A204.1 (cell line): ENCODE data around the gene AFAP1L1.

Experiments used
- FAIRE-seq: peaks from 2 replicates; lab custom pipeline; 2012; peaks lifted over from hg19 to GRCh38; lab: Jason Lieb, UNC

AFAP1L1 gene

DNA sequence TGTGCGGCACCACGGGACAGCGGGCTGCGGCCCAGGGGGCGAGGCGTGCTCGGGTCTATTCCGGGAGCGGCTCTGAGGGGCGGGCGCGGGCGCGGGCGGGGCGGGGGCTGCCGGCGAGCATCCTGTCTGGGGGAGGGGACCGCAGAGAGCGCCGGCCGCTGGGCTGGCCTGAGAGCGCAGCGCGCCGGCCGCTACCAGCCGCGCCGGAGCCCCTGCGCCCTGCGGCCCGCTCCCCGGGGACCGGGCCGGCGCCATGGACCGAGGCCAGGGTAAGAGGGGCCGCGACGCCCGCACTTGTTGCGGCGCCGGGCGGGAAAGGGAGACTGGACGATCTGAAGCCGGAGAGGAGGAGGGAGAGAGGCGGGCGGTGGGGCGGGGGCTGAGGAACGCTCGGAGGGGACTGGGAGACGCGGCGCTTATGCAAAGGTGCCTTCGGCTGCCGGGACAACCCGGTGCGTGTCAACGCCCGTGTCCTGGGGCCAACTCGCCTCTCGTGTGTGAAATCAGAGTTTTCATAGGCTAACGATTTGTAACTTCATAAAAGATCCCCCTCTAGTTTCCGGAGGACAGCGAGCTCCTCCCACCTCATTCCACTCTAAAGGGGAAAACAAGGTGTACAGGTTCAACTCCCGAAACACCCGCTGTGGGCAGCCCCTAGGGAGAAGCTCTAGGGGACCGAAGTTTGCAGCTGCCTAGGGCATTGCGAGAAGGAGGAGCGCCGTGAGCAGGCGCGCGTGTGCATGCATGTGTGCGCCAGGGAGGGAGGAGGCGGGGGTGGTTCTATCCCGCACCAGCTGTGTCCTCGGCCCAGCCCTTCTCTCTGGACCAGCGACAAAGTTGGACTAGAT lies at the start of gene AFAP1L1:
Gene AFAP1L1, plus strand, starts transcription at position 144 of the 848 bp plus-strand sequence. Its CDS starts 110 bp downstream, at position 254.
- no peak for FAIRE-seq

DNA sequence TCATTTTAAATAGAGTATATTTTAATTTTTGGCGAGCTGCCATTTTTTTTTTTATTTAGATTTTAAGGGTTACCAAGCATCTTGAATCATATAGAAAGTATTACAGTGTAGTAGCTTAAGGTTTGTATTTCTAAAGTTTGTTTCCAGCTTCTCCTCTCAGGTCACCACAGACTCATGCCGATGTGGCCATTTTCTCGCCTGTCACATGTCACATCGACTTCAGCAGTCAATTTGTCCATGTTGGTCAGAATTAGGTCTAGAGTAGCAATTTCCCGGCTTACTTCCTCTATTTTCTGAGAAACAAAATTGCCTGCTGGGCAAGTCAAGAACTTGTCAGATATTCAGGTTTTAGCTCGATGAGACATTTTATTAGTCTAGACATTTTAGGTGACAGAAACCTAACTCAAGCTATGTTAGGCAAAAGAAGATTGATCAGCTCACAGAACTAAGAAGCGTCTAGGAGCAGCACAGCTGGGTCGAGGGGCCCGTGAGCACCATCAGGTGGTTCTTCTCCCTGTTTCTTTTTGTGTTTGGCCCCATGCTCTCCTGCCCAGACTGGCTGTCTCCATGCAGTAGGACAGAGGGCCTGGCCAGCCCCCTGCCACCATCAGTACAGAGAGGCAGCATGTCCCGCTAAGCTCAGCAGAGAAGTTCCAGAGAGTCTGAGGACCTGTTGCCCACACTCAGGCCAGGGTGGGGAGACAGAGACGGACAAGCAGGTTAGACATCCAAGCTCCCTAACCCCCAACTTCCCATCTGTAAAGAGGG lies 48.4 kb upstream of the AFAP1L1 start:
- no peak for FAIRE-seq

DNA sequence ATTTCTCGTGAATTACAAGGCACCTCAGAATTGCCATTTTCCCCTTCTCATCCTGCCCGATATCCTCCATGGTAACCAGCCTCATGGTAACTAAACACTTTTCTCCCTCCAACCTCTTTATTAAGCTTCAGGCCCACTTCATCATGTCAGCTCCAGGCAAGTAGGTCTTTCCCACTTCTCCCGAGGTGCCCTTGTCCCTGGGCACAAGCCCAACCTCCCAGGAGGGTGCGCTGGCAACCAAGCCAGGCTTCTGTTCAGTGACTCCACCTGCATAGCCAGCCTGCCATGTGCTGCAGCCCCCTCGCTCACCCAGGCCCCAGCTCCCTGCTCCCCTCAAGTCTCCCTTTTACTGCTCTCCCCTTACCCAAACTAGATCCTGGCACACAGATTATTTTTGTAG lies 47.4 kb upstream of the AFAP1L1 start:
- FAIRE-seq, result no peak

DNA sequence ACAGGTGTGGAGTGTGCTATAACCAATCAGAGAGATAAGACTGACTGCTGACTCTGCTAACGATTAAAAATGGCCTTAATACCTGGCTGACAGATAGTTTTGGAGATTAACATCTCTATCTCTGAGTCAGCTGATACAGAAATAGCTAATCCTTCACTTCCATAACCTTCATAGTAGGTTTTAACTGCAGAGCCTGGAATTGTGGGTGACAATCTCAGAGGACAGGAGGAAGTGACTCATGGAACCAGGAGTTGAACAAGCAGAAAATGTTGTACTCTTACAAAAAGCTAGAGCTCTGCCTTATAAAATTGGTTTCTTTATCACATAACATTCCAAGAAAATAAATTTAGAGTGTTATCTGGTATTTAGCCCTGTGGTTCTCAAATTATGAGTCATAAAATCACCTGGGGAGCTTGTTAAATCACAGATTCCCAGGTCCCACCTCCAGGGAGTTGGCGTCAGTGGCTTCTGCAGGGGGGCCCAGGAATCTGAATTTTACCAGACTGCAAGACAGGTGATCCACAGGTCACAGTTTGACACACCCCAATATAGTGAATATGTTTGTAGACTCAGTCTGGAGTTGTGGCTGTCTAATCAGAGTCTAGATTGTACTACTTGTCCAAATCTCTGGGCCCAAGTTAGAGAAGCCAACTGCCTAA lies 44.4 kb upstream of the AFAP1L1 start:
- FAIRE-seq, result no peak

DNA sequence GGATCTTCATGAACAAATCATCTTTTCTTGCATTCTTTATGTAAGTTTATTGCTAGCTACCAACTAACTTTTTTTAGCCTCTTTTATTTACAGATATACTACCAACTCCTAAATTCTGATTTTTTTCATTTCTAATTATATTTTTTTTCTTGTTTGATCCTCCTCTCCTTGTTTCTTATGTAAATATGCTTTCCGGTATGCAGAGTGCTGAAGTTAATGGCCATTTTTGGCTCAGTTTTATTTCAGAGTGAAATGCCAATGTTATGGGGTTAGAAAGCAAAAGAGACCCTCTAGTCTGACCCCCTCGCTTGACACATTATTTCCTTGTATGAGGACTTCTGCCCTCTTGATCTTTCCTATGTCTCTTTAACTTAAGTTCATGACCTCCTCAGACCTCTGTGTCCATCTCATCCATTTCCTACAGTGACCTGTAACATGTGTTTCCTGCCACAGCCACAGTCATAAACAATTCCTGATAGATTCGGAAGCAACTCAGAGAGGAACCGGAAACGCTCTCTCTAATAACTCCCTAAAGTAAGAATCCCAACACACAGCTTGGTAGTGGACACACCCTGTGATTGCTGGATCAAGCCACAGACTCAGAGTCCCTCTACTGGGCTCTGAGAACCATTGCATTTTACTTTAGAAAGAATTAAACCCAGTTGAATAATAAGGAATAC lies 42.9 kb upstream of the AFAP1L1 start:
- no peak for FAIRE-seq

DNA sequence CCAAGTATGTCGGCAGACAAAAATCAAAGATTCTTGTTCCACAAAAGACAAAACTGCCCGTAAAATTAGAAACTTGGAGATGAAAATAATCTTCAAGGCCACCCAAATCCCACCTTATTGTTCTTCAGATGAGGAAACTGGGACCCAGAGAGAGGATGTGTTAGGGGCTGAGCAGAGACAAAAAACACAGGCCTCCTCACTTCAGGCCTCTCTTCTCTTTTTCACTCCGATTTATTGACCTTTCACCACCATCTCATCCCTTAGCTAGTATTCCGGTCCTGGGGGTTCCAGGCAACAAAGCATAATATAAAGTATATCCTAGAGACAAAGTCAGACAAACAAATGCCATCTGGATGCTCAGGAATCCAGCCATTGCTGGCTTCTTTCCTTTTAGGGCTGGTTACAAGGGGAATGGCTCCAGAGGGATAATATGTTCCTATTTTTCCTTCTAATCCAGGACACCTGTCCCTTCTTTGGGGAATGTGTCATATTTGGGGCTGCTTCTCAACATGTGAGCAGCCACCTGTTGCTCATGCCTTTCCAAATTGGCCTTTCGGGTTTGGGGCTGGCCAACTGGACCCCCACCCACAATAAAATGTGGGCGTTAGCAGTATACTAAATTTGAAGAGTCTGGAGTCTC lies 42.2 kb upstream of the AFAP1L1 start:
- FAIRE-seq, result no peak

DNA sequence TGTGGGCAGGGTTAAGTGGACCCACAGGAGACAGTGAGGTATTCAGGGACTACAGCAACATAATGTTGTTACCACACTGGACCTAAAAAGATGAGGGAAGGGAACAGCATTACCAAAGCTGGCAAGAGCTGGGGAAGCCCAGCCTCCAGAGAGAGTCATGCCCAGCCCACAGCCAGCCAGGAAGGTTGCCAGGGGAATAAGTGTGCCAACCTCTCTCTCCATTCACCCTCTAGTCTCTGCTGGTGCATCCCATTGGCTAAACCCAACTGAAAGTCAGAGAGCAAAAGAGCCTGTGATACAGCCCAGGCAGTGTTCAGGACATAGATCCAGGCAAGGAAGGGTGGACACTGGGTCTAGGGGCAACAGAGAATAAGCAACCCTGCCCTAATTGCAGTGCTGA lies 35.8 kb upstream of the AFAP1L1 start:
- no peak for FAIRE-seq

DNA sequence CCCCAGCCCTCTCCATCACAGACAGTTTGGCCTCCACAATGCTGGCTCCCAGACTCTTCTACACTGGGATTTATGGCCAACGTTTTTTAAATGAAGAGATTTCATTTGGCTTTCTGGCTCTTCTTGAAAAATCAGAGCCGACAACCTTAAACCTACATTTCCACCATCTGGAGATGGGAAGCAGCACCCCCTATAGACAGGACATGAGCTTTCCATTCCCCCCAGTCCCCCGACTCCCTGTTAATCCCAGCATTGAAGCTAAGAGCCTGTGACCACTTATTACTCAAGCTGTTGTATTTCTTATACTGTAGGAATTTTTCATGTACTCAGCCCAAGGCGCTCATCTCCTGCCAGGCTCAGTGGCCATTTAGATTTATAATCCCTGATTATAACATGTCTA lies 34.0 kb upstream of the AFAP1L1 start:
- FAIRE-seq, result no peak

DNA sequence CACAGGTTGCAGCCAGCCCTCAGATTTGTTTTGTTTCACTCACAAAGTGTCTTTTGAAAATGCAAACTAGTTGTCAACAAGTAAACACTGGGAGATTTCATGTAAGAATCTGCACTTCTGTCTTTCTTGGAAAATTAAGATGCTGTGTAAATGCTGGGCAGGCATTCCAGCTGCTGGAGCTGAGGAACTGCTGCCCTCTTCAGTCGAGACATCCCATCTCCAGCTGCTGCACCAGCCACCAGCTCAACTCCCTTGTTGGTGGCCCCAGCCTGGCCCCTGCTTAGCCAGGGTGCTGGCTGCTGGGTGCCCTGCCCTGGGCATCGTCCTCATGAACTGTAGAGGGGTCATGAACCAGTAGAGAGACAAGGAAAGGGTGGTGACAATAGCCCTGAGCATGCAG lies 33.1 kb upstream of the AFAP1L1 start:
- no peak for FAIRE-seq

DNA sequence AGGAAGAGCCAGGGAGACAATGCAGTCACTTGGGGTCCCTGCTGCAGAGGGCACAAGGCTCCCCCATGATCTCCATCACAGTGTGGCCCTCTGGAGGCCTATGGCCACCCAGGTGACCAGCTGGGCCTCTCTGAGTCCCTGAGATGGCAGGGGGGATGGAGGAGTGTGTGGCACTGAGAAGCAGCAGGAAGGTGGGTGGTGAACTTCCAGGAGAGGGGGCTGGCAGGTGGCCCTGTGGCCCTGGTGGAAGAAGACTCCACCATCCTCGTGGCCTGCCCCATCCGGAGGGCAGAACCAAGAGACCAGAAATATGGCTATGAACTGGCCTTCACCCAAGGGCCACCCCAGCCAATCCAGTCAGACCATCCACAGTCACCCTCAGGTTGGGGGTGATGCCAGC lies 31.7 kb upstream of the AFAP1L1 start:
- no peak for FAIRE-seq

DNA sequence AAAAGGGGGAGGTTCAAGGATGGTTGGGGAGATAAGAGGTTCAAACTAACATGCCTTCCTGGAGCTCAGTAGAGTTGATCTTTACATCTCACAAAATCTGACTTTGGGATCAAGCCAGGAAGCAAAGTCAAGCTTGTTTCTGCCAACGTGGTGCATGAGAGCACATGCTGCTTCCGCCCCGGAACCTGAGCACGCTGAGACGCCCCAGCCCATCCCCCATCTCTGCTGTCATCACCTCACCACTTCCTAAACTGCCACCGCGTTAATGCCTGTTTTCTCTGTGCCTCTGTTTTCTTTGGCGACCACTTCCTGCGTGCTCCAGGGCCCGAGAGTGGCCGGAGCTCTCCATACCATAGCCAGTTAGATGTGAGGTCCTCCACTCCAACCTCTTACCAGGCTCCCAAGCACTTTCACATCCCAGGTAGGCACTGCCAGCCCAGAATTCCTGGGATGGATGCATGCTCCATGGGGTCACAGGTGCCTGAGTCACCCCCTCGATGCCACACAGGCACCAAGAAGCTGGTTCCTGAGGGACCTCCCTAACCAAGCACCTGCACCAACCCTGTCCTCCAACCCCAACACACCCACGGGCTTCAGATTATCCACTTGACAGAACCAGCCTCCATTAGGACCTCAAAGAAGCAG lies 31.2 kb upstream of the AFAP1L1 start:
- FAIRE-seq, result no peak

DNA sequence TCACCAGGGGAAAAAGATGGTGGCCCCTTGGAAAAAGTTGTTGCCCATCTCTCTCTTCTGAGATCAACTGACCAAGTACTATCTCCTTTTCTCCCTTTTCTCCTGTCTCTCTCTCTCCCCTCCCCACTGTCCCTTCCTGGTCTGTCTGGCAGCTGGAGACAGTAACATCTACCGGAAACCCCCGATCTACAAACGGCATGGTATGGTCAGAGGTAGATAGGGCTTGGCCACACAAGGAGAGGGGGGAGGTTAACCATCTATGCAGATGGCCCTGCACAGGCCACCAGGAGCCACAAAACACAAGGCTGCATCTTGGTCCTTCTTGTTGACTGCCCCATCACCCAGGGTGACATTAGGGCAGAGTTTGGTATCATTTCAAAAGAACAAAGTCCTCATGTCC lies 29.3 kb upstream of the AFAP1L1 start:
- no peak for FAIRE-seq

DNA sequence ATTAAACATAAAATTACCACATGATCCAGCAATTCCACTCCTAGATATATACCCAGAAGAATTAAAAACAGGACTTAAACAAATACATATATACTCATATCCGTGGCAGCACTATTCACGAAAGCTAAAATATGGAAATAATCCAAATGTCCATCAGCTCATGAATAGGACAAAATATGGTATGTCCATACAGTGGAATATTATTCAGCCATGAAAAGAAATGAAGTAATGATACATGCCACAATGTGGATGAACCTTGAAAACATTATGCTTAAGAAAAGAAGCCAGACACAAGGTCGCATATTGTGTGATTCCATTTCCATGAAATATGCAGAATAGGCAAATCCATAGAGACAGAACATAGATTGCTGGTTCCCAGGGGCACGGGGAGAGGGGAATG lies 24.8 kb upstream of the AFAP1L1 start:
- FAIRE-seq, result no peak

DNA sequence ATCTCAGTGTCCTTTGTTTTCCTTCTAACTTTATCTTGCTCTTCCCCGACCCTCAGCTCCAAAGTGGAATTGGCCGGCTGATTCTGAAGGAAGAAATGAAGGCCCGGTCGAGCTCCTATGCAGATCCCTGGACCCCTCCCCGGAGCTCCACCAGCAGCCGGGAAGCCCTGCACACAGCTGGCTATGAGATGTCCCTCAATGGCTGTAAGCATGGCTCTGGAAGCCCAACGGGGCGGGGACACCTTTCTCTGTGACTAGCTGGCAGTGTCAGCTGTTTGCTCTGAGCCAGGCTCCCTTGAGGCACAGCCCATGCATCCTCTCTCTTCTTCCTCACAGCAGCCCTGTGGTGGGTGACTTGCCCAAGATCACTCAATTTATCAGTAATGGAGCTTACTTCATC lies 23.9 kb upstream of the AFAP1L1 start:
- FAIRE-seq, result no peak

DNA sequence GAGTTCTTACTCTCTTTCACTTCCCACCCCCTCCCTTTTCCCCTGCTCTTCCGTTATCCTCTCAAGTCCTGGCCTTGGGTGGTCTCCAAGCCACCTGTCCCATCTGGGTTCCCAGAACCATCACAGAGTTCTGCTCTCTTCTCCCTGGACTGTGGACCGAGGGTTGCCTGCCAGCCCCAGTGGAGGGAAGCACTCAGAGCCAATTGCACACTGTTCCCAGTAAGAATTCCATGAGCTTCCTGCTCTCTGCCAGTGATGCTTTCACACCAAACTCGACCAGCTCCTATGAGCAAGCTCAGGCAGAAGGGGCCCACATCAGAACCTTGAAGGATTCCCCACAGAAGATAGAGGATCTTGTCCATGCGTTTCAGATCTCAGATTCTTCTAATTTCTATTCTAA lies 20.1 kb upstream of the AFAP1L1 start:
- no peak for FAIRE-seq

DNA sequence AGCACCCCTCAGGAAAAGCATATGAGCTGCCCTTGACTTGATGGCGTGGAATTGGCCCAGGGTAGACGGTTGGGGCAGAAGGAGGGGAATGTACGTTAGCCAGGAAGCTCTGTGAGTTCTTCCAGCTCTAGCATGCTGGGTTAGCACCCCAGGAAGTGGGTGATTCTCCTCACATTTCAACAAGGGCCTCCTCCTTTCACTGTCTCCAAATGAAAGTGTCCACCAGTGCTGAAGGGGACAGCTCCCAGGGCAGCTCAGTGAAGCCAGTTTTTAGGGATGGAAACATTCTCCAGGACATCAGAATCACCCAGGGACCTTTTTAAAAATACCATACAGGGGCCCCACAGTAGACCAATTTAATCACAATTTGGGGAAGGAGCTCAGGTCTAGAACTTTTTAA lies 17.2 kb upstream of the AFAP1L1 start:
- FAIRE-seq, result no peak

DNA sequence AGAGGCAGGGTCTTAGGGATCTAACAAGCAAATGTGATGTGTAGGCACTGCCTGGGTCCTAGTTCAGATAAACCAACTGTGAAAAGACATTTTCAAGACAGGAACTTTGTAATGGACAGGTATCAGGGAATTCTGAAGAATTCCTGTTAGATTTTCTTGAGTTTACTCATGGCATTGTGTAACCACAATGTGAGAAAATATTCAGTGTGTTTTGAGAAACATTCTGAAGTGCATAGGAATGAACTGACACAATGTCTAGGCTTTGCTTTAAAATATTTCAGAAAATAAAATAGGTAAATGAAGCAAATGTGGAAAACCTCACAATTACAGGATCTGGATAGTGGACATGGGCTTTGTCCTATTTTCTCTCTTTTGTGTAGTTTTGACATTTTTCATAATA lies 15.2 kb upstream of the AFAP1L1 start:
- no peak for FAIRE-seq

DNA sequence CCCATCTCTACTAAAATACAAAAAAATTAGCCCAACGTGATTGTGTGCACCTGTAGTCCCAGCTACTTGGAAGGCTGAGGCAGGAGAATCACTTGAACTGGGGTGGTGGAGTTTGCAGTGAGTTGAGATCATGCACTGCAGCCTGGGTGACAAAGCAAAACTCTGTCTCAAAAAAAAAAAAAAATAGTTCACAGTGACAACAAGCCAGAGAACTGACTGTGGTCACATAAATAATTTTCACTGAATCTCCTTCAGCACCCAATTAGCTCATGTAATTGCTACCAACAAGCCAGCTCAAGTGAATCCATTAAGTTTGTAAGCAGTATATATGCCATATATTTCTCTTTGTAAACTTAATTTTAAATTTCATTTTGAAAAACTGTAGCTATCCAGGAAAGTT lies 14.5 kb upstream of the AFAP1L1 start:
- no peak for FAIRE-seq

DNA sequence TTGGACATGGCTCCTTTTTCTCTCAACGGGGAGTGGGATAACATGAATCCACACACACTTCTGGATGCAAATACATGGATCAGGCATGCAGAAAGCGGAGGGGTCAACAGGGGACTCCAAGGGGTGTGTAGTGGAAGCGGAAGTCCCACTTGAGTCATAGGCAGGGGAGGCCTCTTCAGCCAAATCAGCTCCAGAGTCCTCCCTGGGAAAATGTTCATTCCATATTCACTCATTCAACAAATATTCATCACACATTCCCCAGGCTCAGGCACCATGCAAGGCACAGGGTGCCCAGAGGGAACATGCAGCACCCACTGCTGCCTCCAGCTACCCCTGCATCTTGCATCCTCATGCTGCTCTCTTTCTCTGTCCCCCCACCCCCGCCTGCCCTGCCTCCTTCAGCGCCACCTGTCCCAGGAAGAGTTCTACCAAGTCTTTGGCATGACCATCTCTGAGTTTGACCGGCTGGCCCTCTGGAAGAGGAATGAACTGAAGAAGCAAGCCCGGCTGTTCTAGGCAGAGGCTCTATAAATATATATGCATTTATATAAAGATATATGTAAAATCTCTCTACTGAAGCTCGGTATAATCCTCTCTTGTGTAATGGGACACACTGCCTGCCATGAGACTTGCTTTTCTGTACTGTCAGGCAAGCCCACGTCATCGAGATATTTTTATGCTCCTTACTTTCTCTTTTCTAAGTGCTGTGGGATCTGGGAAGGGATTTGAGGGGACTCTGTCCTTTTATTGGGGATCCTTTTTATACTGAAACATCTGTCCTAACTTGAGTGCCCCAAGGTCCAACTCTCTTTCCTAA lies 13.6 kb upstream of the AFAP1L1 start:
- no peak for FAIRE-seq

DNA sequence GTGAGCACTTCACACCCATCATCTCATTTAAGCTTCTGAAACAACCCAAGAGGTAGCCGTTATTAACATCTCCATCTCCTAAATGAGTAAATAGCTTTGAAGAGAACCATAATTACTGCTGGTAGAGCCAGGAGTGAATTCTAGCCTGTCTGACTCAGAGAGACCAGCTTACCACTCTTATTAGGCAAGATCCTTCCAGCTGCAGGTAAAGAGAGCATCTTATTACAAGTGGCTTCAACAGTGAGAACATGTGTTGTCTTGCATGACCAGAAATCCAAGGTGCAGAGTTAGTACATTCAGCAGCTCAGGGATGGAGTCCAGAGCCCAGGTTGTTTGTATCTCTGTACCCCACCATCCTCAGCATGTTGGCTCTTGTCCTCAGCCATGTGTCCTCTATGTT lies 10.9 kb upstream of the AFAP1L1 start:
- FAIRE-seq, result no peak

DNA sequence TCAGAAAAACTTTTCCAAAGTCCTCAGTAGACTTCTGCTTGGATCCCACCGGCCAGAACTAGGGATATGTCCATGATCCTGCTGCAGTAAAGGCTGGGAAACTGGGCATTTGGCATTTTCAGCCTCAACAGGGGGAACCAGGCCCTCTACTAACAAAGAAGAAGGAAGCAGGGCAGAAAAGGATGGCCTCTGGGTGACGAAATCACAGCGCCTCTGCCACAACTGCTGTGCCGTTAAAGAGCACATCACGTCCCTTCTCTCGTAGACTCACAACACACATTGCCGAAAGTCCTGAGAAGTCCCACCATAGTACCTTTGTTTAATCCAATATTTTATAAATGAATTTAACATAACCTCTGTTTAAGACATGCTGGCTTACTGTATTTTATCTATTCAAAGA lies 10.4 kb upstream of the AFAP1L1 start:
- no peak for FAIRE-seq
